HEK293T (cell line): ENCODE measurements around the gene PARVB.

ENCODE experiments used
- CTCF ChIA-PET: fragments of 350-600 bp; formaldehyde crosslinking; extraction: SDS; loops from one replicate; lab custom pipeline; 2021; ENCODE audit warnings: antibody characterized with exemption, inconsistent platforms; lab: Yijun Ruan, JAX
- POLR2A ChIA-PET: fragments of 350-600 bp; formaldehyde crosslinking; extraction: SDS; loops from one replicate; lab custom pipeline; 2020; ENCODE audit warnings: antibody characterized with exemption, inconsistent platforms; lab: Yijun Ruan, JAX
- DNase-seq: peaks from one replicate; pipeline ENCODE4 v3.0.0; 2012; ENCODE audit warnings: mixed read lengths; ENCODE audit errors: extremely low spot score
- ARNT ChIP-seq: fragments of 450-650 bp; IDR thresholded peaks from 2 replicates; pipeline ENCODE4 v1.6.1; 2017; ENCODE audit warnings: mild to moderate bottlenecking
- BHLHE40 ChIP-seq: fragments of 450-650 bp; IDR thresholded peaks from 2 replicates; pipeline ENCODE4 v1.6.1; 2016; ENCODE audit warnings: mild to moderate bottlenecking, moderate library complexity, borderline replicate concordance
- CTBP1 ChIP-seq: fragments of 450-650 bp; IDR thresholded peaks from 2 replicates; pipeline ENCODE4 v1.6.1; 2016; ENCODE audit warnings: borderline replicate concordance
- ELF4 ChIP-seq: fragments of 450-650 bp; IDR thresholded peaks from 2 replicates; pipeline ENCODE4 v1.6.1; 2017; ENCODE audit warnings: antibody characterized with exemption
- FOXA1 ChIP-seq: fragments of 450-650 bp; IDR thresholded peaks from 2 replicates; pipeline ENCODE4 v1.6.1; 2016; ENCODE audit warnings: mild to moderate bottlenecking
- FOXK2 ChIP-seq: fragments of 450-650 bp; IDR thresholded peaks from 2 replicates; pipeline ENCODE4 v1.6.1; 2016; ENCODE audit warnings: mild to moderate bottlenecking
- FOXM1 ChIP-seq: fragments of 450-650 bp; IDR thresholded peaks from 2 replicates; pipeline ENCODE4 v1.6.1; 2017; ENCODE audit warnings: mild to moderate bottlenecking, borderline replicate concordance
- HDGF ChIP-seq: fragments of 450-650 bp; IDR thresholded peaks from 2 replicates; pipeline ENCODE4 v1.6.1; 2017; ENCODE audit warnings: antibody characterized with exemption, borderline replicate concordance
- L3MBTL2 ChIP-seq: fragments of 450-650 bp; conservative IDR thresholded peaks from 2 replicates; pipeline ENCODE4 v1.6.1; 2016; ENCODE audit warnings: mild to moderate bottlenecking
- LEF1 ChIP-seq: fragments of 450-650 bp; IDR thresholded peaks from 2 replicates; pipeline ENCODE4 v1.6.1; 2017; ENCODE audit warnings: mild to moderate bottlenecking, borderline replicate concordance
- NFRKB ChIP-seq: fragments of 450-650 bp; IDR thresholded peaks from 2 replicates; pipeline ENCODE4 v1.6.1; 2016; ENCODE audit warnings: mild to moderate bottlenecking, moderate library complexity
- SP1 ChIP-seq: fragments of 450-650 bp; IDR thresholded peaks from 2 replicates; pipeline ENCODE4 v1.6.1; 2017
- SUZ12 ChIP-seq: fragments of 450-650 bp; IDR thresholded peaks from 2 replicates; pipeline ENCODE4 v1.6.1; 2016; ENCODE audit warnings: mild to moderate bottlenecking
- TARDBP ChIP-seq: fragments of 450-650 bp; IDR thresholded peaks from 2 replicates; pipeline ENCODE4 v1.6.1; 2016
- ZNF384 ChIP-seq: fragments of 450-650 bp; IDR thresholded peaks from 2 replicates; pipeline ENCODE4 v1.6.1; 2016
- TF ChIP-seq, protein P1 (sequence below): fragments of 450-650 bp; IDR thresholded peaks from 2 replicates; pipeline ENCODE4 v1.6.1; 2016

PARVB gene

DNA sequence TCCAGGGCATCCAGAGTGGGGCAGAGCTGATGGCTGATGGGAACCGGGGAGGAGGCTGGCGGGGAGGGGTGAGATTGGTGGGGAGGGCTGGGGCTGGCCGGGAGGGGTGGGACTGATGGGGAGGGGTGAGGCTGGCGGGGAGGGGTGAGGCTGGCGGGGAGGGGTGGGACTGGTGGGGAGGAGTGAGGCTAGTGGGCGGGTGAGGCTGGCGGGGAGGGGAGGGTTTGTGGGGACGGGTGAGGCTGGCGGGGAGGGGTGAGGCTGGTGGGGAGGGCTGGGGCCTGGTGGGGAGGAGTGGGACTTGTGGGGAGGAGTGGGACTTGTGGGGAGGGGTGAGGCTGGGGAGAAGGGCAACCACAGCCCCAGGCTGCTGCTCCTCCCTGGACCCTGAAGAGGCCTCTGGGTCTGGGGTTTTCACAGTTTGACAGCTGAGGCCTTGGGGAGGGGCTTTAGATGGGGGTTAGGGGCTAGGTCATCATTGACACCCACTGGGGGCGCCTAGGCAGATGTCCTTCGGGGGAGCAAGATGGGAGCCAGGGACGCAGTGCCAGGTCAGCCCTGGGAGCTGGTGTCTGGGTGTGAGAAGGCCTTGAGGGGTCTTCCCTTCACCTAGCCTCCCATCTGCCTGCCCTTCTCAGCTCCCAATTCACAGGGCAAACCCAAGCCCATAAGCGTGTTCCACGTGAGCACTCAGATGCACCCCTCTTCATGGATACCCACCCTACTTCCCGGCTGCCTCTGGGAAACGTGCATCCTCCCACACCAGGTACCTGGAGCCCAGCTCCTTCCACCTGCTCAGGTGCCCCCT lies 183.3 kb downstream of the PARVB start:
- ChIA-PET POLR2A (no interaction called here), CTCF (no interaction called here)
- no peak for TF ChIP-seq BHLHE40
- TF ChIP-seq LEF1 = no peak
- TF ChIP-seq L3MBTL2 = no peak
- no peak for TF ChIP-seq FOXM1
- no peak for TF ChIP-seq SP1
- TF ChIP-seq ZNF384 = no peak
- no peak for TF ChIP-seq HDGF
- no peak for TF ChIP-seq SUZ12
- no peak for TF ChIP-seq ARNT
- no peak for TF ChIP-seq NFRKB
- no peak for DNase-seq

DNA sequence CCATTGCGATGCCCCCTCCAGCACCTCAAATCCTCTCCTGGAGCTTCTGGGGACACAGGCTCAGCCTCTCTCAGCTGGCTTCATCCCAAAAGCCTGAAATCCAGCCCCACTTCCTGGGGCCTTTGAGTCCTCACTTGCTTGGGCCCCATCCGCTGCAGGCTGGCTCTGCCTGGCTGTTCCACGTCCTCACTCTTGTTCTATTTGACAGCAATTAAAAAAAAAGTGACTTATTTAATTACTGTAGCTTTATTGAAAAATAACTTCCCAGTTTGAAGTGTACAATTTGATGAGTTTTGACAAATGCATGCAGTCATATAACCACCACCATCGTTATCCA lies 183.8 kb downstream of the PARVB start:
- ChIA-PET POLR2A (no interaction called here), CTCF (no interaction called here)
- DNase-seq = no peak
- TF ChIP-seq ARNT = no peak
- no peak for TF ChIP-seq SP1
- TF ChIP-seq SUZ12 = no peak
- no peak for TF ChIP-seq NFRKB
- TF ChIP-seq BHLHE40 = no peak
- no peak for TF ChIP-seq FOXM1
- no peak for TF ChIP-seq ZNF384
- no peak for TF ChIP-seq LEF1
- TF ChIP-seq CTBP1 = no peak
- TF ChIP-seq, protein P1, sequence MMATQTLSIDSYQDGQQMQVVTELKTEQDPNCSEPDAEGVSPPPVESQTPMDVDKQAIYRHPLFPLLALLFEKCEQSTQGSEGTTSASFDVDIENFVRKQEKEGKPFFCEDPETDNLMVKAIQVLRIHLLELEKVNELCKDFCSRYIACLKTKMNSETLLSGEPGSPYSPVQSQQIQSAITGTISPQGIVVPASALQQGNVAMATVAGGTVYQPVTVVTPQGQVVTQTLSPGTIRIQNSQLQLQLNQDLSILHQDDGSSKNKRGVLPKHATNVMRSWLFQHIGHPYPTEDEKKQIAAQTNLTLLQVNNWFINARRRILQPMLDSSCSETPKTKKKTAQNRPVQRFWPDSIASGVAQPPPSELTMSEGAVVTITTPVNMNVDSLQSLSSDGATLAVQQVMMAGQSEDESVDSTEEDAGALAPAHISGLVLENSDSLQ = no peak
- TF ChIP-seq HDGF = no peak
- TF ChIP-seq TARDBP = no peak
- no peak for TF ChIP-seq FOXK2
- no peak for TF ChIP-seq L3MBTL2
- TF ChIP-seq ELF4 = no peak
- TF ChIP-seq FOXA1 = no peak

DNA sequence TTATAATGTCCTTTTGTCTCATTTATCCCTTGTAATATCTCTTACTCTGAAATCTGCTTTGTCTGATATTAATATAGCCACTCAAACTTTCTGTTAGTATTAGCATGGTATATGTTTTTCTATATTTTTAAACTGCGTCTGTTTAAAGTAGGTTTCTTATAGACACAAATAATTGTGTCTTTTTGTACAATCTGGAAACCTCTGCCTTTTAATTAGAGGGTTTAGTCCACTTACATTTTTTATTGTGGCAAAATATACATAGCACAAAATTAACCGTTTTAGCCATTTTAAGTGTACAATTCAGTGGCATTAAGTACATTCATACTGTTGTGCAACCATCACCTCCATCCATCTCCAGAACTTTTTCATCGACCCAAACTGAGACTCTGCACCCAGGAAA lies 185.2 kb downstream of the PARVB start:
- ChIA-PET CTCF (no interaction called here), POLR2A (no interaction called here)
- no peak for TF ChIP-seq SUZ12
- TF ChIP-seq HDGF = no peak
- TF ChIP-seq, protein P1 = no peak
- no peak for TF ChIP-seq BHLHE40
- no peak for DNase-seq

DNA sequence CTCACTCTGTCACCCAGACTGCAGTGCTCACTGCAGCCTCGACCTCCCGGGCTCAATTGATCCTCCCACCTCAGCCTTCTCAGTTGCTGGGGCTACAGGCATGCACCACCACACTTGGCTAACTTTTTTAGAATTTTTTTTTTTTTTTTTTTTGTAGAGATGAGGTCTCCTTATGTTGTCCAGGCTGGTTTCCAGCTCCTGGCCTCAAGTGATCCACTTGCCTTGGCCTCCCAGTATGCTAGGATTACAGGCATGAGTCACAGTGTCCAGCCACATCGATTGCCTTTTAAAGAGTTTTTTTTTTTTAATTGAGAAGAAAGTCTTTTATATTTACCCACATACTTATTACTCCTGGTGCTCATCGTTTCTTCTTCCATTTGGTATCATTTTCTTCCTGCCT lies 186.6 kb downstream of the PARVB start:
- DNase-seq = no peak
- TF ChIP-seq FOXA1 (no peak), FOXM1 (no peak), ARNT (no peak), NFRKB (no peak), BHLHE40 (no peak), L3MBTL2 (no peak)
- ChIA-PET POLR2A (no interaction called here), CTCF (no interaction called here)

DNA sequence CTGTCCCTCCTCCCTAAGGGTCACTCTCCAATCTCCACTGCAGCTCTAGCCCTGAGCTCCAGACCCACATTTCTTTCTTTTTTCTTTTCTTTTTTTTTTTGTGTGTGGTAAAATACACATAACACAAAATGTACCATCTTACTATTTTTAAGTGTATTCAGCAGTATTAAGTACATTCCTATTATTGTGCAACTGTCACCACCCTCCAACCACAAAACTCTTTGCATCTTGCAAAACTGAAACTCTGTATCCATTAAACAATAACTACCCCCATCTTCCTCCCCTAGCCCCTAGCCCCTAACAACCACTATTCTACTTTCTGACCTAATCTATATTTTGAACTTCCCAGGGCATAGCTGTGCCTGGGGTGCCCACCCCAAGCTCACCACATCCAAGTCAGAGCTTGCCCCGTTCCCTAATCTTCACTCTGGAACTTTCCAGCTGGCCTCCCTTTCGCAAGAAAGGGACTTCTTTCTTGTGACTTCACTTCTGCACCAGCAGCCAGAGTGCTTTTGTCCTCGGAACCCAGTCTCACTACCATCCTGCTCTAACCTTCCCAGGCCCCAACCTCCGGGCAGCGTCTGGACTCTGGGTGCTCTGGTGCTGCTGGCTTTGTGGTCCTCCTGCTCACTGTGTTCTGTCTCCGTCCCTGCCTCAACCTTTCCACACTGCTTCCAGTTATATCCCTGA lies 187.3 kb downstream of the PARVB start:
- ChIA-PET CTCF (no interaction called here), POLR2A (no interaction called here)
- TF ChIP-seq FOXM1 (no peak), LEF1 (no peak), NFRKB (no peak), L3MBTL2 (no peak), BHLHE40 (no peak), ARNT (no peak), SUZ12 (no peak), HDGF (no peak), ELF4 (no peak), FOXK2 (no peak), CTBP1 (no peak), FOXA1 (no peak)
- TF ChIP-seq, protein P1 = no peak
- DNase-seq = peak; percentile 6

DNA sequence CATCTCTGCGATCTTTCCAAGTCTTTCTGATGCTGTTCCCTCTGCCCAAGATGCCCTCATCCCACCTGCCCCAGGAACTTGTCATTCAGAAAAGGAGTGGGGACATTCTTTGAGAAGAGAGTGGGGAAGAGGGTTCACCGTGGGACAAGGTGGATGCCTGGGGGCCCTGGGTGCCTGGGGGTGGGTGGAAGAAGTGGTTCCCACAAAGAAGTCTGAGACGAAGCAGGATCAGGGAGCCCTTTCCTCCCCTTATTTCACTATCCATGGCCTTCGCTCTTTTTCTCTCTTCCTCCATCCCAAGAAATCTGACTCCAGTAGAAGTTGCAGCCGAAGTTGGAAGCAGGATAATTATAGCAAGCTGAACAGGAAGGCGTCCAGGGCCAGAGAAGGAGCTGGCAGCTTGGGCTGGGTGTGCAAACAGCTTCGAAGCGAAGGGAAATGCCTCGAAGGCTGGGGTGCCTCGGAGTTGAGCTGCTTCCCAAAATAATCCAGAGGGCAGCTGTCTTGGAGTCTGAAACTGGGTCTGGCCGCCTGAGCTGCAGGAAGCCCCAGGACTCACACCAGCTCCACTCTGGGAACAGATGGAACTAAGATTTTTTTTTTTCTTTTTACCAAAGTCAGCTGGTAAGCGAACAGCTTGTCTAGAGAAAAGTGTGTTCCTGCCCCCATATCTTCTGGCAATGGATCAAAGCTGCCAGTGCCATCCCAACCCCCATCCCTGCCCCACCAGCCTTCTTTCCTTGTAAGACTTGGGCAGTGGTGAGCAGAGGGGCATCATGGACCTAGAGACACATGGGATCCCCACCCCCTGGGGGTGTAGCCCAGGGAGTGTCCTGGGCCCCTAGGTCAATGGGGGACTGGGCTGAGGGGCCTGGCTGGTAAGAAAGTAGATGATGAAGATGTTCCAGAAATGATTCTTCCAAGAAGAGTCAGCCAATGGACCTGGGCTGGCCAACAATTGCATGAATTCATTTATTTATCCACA lies 188.1 kb downstream of the PARVB start:
- ChIA-PET CTCF (no interaction called here), POLR2A (interaction anchor here (0.7 kb wide), 1 partner anchor 12 kb away, joined by 3 read pairs; no protein-coding TSS in a partner anchor)
- TF ChIP-seq SUZ12 (no peak), CTBP1 (no peak), FOXA1 (no peak), ELF4 (no peak), NFRKB (no peak), FOXK2 (no peak), TARDBP (no peak), SP1 (no peak), L3MBTL2 (no peak), ZNF384 (no peak), HDGF (no peak), FOXM1 (no peak), BHLHE40 (no peak), LEF1 (no peak), ARNT (no peak)
- TF ChIP-seq, protein P1 = no peak
- peak; percentile 4 for DNase-seq
